Muscle of arm (tissue), 12 donors: Measurements from ENCODE around the gene TMEM208. TPM values are rescaled to one million over a fixed set of nuclear protein-coding genes. Genes with fewer than 3 reads are reported as not detected.

ENCODE experiments used
- DNase-seq: peaks from one replicate; pipeline ENCODE4 v3.0.0-alpha.2; 2013
- polyA plus RNA-seq, 12 donors: library from polyadenylated mRNA; unstranded; fragments of 120-200 nt; gene quantifications; one replicate each; pipeline ENCODE4 v1.2.1, GENCODE V29; 2013; ENCODE audit not compliant: insufficient read length in 12 of 12

TMEM208 gene
- polyA plus RNA-seq, 12 donors: 15.1 to 23.7 (median 18.1) TPM; not detected in 1

- DNase-seq: no peak
These were observed 48.4 kb downstream of the TMEM208 start for GRCh38 chr16:67275321-67275720.

- DNase-seq: no peak
These were observed 50.5 kb downstream of the TMEM208 start for GRCh38 chr16:67277294-67277998.

- DNase-seq: no peak
These were observed 51.3 kb downstream of the TMEM208 start for GRCh38 chr16:67277999-67278772.

Other genes starting within 250 kb of the TMEM208 start
- 10 to 100 TPM in 1 of 12 donors, 1 to 10 TPM in 9, not detected in 2; 1.5 to 14.7 (median 2.5) TPM for gene CES4A, start 238.5 kb upstream of the TMEM208 start, polyA plus RNA-seq
- gene CBFB, start 198.0 kb upstream of the TMEM208 start, polyA plus RNA-seq: 10 to 100 TPM in 11 of 12 donors, not detected in 1; 35.5 to 56.0 (median 42.3) TPM
- gene PHAF1, start 117.2 kb upstream of the TMEM208 start, polyA plus RNA-seq: 10 to 100 TPM in 11 of 12 donors, not detected in 1; 16.2 to 23.9 (median 19.7) TPM
- 10 to 100 TPM in 5 of 12 donors, 1 to 10 TPM in 6, not detected in 1; 7.1 to 17.2 (median 9.7) TPM for gene B3GNT9, start 76.1 kb upstream of the TMEM208 start, polyA plus RNA-seq
- gene TRADD, start 67.2 kb upstream of the TMEM208 start, polyA plus RNA-seq: 1 to 10 TPM in 10 of 12 donors, not detected in 2; 2.0 to 5.8 (median 3.2) TPM
- gene FBXL8, start 67.2 kb upstream of the TMEM208 start, polyA plus RNA-seq: 1 to 10 TPM in 9 of 12 donors, under 1 TPM in 1, not detected in 2; 0.74 to 3.7 (median 2.1) TPM
- gene HSF4, start 62.4 kb upstream of the TMEM208 start, polyA plus RNA-seq: 10 to 100 TPM in 2 of 12 donors, 1 to 10 TPM in 9, not detected in 1; 1.4 to 15.2 (median 4.2) TPM
- 10 to 100 TPM in 11 of 12 donors, not detected in 1; 16.3 to 42.3 (median 34.2) TPM for gene NOL3, start 56.6 kb upstream of the TMEM208 start, polyA plus RNA-seq
- gene MATCAP1, start 43.2 kb upstream of the TMEM208 start, polyA plus RNA-seq: 10 to 100 TPM in 11 of 12 donors, not detected in 1; 12.3 to 43.5 (median 16.9) TPM
- 10 to 100 TPM in 3 of 12 donors, 1 to 10 TPM in 8, not detected in 1; 5.7 to 13.6 (median 8.1) TPM for gene EXOC3L1, start 37.0 kb upstream of the TMEM208 start, polyA plus RNA-seq
- 10 to 100 TPM in 11 of 12 donors, not detected in 1; 29.4 to 85.1 (median 41.0) TPM for gene E2F4, start 35.0 kb upstream of the TMEM208 start, polyA plus RNA-seq
- 1 to 10 TPM in 5 of 12 donors, under 1 TPM in 5, not detected in 2; 0.49 to 4.7 (median 1.0) TPM for gene ELMO3, start 28.0 kb upstream of the TMEM208 start, polyA plus RNA-seq
- 10 to 100 TPM in 11 of 12 donors, not detected in 1; 16.3 to 32.4 (median 20.6) TPM for gene FHOD1, start 20.4 kb downstream of the TMEM208 start, polyA plus RNA-seq
- 1 to 10 TPM in 5 of 12 donors, under 1 TPM in 5, not detected in 2; 0.54 to 1.9 (median 1.1) TPM for gene SLC9A5, start 21.8 kb downstream of the TMEM208 start, polyA plus RNA-seq
- gene PLEKHG4, start 52.4 kb downstream of the TMEM208 start, polyA plus RNA-seq: 10 to 100 TPM in 4 of 12 donors, 1 to 10 TPM in 7, not detected in 1; 5.0 to 14.6 (median 9.7) TPM
- gene KCTD19, start 99.6 kb downstream of the TMEM208 start, polyA plus RNA-seq: under 1 TPM in 9 of 12 donors, not detected in 3; 0.09 to 0.95 (median 0.33) TPM
- 1 to 10 TPM in 1 of 12 donors, under 1 TPM in 9, not detected in 2; 0.24 to 1.1 (median 0.47) TPM for gene LRRC36, start 99.7 kb downstream of the TMEM208 start, polyA plus RNA-seq
- 100 to 1,000 TPM in 11 of 12 donors, not detected in 1; 232 to 581 (median 412) TPM for gene TPPP3, start 166.4 kb downstream of the TMEM208 start, polyA plus RNA-seq
- 10 to 100 TPM in 11 of 12 donors, not detected in 1; 11.7 to 26.8 (median 17.0) TPM for gene ZDHHC1, start 189.3 kb downstream of the TMEM208 start, polyA plus RNA-seq
- gene HSD11B2, start 204.0 kb downstream of the TMEM208 start, polyA plus RNA-seq: 10 to 100 TPM in 2 of 12 donors, 1 to 10 TPM in 9, not detected in 1; 5.1 to 11.8 (median 8.1) TPM